GM12878 (cell line): ENCODE measurements around the gene PDPK1. TPM values are rescaled to one million over a fixed set of nuclear protein-coding genes. Genes with fewer than 3 reads are reported as not detected.

Experiments
- ATAC-seq: fragments of 200-7000 bp; cut with Tn5 transposase; 3 replicates; pipeline ENCODE4 v1.9.1; 2020; ENCODE audit warnings: mild to moderate bottlenecking, moderate library complexity
- BruUV-seq: library from RNA; stranded (reverse); fragments of 400-500 nt; replicated peaks from 2 replicates; lab custom pipeline; 2021; lab: Mats Ljungman, UMichigan
- CTCF ChIA-PET: fragments of 300-600 bp; sonication (Branson Sonifier 250); formaldehyde crosslinking; extraction: SDS; loops from one replicate; lab custom pipeline; 2021; ENCODE audit warnings: inconsistent platforms; lab: Yijun Ruan, JAX
- POLR2A ChIA-PET: fragments of 350-600 bp; formaldehyde crosslinking; extraction: SDS; loops from one replicate; lab custom pipeline; 2021; ENCODE audit warnings: inconsistent platforms; lab: Charles Lee
- RAD21 ChIA-PET: fragments of 300-600 bp; sonication (Branson Sonifier 250); formaldehyde crosslinking; loops from one replicate; lab custom pipeline; 2023; ENCODE audit warnings: antibody characterized with exemption; ENCODE audit not compliant: unreplicated experiment; lab: Charles Lee
- SMC1A ChIA-PET: fragments of 300-600 bp; sonication (Branson Sonifier 250); formaldehyde crosslinking; loops from one replicate; lab custom pipeline; 2023; ENCODE audit not compliant: unreplicated experiment, uncharacterized antibody; lab: Charles Lee
- DNase-seq: peaks from one replicate; pipeline ENCODE4 v3.0.0-alpha.2; 2011; ENCODE audit warnings: low read depth, low spot score
- FAIRE-seq: peaks from 3 replicates; lab custom pipeline; 2011; peaks lifted over from hg19 to GRCh38; lab: Jason Lieb, UNC
- H2AFZ ChIP-seq: 2 replicates; pipeline ENCODE4 v1.6.0; 2011; ENCODE audit warnings: low read depth, low read length, control low read depth; ENCODE audit not compliant: control insufficient read depth
- H3K27ac ChIP-seq: 2 replicates; pipeline ENCODE4 v1.5.1; 2011; ENCODE audit warnings: control low read depth; ENCODE audit not compliant: control insufficient read depth, insufficient read depth
- H3K27me3 ChIP-seq, 2 experiments: replicated peaks in 1 of 2; 2 replicates each; pipeline versions ENCODE4 v1.6.0 to v1.6.1; 2011; ENCODE audit warnings: low read length in 1 of 2; ENCODE audit not compliant: control insufficient read depth in 2 of 2, insufficient read depth in 2 of 2
- H3K36me3 ChIP-seq, 2 experiments: 2 replicates each; pipeline ENCODE4 v1.5.1; 2011; ENCODE audit warnings: low read length in 1 of 2; ENCODE audit not compliant: control insufficient read depth in 2 of 2, insufficient read depth in 2 of 2
- H3K4me1 ChIP-seq: 2 replicates; pipeline ENCODE4 v1.6.1; 2011; ENCODE audit warnings: mild to moderate bottlenecking, low read length, moderate library complexity, mixed read lengths; ENCODE audit not compliant: control insufficient read depth, insufficient read depth
- H3K4me2 ChIP-seq: 2 replicates; pipeline ENCODE4 v1.6.0; 2011; ENCODE audit warnings: control low read depth; ENCODE audit not compliant: control insufficient read depth, insufficient read depth
- H3K4me3 ChIP-seq: fragments of 200-600 bp; sonication (generic); 2 replicates; pipeline ENCODE4 v1.5.1; 2016
- H3K79me2 ChIP-seq: 2 replicates; pipeline ENCODE4 v1.6.0; 2011; ENCODE audit warnings: low read length; ENCODE audit not compliant: control insufficient read depth, insufficient read depth
- H3K9ac ChIP-seq: 2 replicates; pipeline ENCODE4 v1.8.0; 2011; ENCODE audit warnings: low read length, control low read depth, mixed read lengths; ENCODE audit not compliant: control insufficient read depth, insufficient read depth
- H3K9me3 ChIP-seq: replicated peaks from 3 replicates; pipeline ENCODE4 v1.5.1; 2011; ENCODE audit warnings: mild to moderate bottlenecking, low read length; ENCODE audit not compliant: control insufficient read depth, insufficient read depth
- H4K20me1 ChIP-seq: 2 replicates; pipeline ENCODE4 v1.6.0; 2011; ENCODE audit not compliant: control insufficient read depth, insufficient read depth
- CHD2 ChIP-seq: IDR thresholded peaks from 2 replicates; pipeline ENCODE4 v1.6.1; 2011; ENCODE audit warnings: low read depth, low read length, improper control_type of control experiment, borderline replicate concordance
- EGR1 ChIP-seq, 2 experiments: IDR thresholded peaks; 1 replicate in 1 of 2; 2 replicates in 1 of 2; pipeline ENCODE4 v1.6.1; 2011 to 2012; ENCODE audit warnings: low read depth in 2 of 2, low read length in 2 of 2, borderline replicate concordance in 1 of 2, mild to moderate bottlenecking in 1 of 2, moderate library complexity in 1 of 2
- EP300 ChIP-seq, 2 experiments: fragments of 150-350 bp in 1 of 2; IDR thresholded peaks; 2 replicates each; pipeline ENCODE4 v1.6.1; 2011 to 2012; ENCODE audit warnings: low read depth in 2 of 2, low read length in 2 of 2, borderline replicate concordance in 1 of 2, improper control_type of control experiment in 1 of 2, inconsistent platforms in 1 of 2; ENCODE audit not compliant: control insufficient read depth in 1 of 2
- ETV6 ChIP-seq, 2 experiments: fragments of 450-650 bp in 1 of 2; IDR thresholded peaks in 1 of 2; conservative IDR thresholded peaks in 1 of 2; 2 replicates each; pipeline ENCODE4 v1.6.1; 2014; ENCODE audit warnings: antibody characterized with exemption in 1 of 2, borderline replicate concordance in 1 of 2, low read depth in 1 of 2, mild to moderate bottlenecking in 1 of 2, moderate library complexity in 1 of 2
- MEF2B ChIP-seq: fragments of 450-650 bp; IDR thresholded peaks from 2 replicates; pipeline ENCODE4 v1.6.1; 2018; ENCODE audit warnings: mild to moderate bottlenecking, moderate library complexity; ENCODE audit not compliant: partially characterized antibody, poor library complexity, severe bottlenecking
- NFXL1 ChIP-seq: fragments of 450-650 bp; IDR thresholded peaks from 2 replicates; pipeline ENCODE4 v1.6.1; 2017; ENCODE audit warnings: antibody characterized with exemption, mild to moderate bottlenecking, borderline replicate concordance
- PKNOX1 ChIP-seq: fragments of 450-650 bp; IDR thresholded peaks from 2 replicates; pipeline ENCODE4 v1.6.1; 2016; ENCODE audit warnings: mild to moderate bottlenecking
- POLR2AphosphoS5 ChIP-seq: IDR thresholded peaks from 2 replicates; pipeline ENCODE4 v1.6.1; 2011; ENCODE audit warnings: mild to moderate bottlenecking, low read length, inconsistent platforms
- RAD51 ChIP-seq: fragments of 450-650 bp; IDR thresholded peaks from 2 replicates; pipeline ENCODE4 v1.6.1; 2016; ENCODE audit warnings: moderate library complexity, mild to moderate bottlenecking, inconsistent platforms
- SIX5 ChIP-seq: IDR thresholded peaks from 2 replicates; pipeline ENCODE4 v1.6.1; 2011; ENCODE audit warnings: mild to moderate bottlenecking, low read depth, low read length, moderate library complexity; ENCODE audit not compliant: severe bottlenecking
- SKIL ChIP-seq: fragments of 450-650 bp; IDR thresholded peaks from 2 replicates; pipeline ENCODE4 v1.6.1; 2017; ENCODE audit warnings: mild to moderate bottlenecking, low read depth, inconsistent platforms; ENCODE audit not compliant: poor library complexity, severe bottlenecking
- SMAD5 ChIP-seq: IDR thresholded peaks from 2 replicates; pipeline ENCODE4 v1.6.1; 2016; ENCODE audit warnings: antibody characterized with exemption, low read depth
- SMC3 ChIP-seq: IDR thresholded peaks from 2 replicates; pipeline ENCODE4 v1.6.1; 2011; ENCODE audit warnings: low read length, improper control_type of control experiment, borderline replicate concordance
- SP1 ChIP-seq: IDR thresholded peaks from one replicate; pipeline ENCODE4 v1.6.1; 2011; ENCODE audit warnings: low read depth, low read length
- ZNF592 ChIP-seq: fragments of 450-650 bp; IDR thresholded peaks from 2 replicates; pipeline ENCODE4 v1.6.1; 2017; ENCODE audit warnings: mild to moderate bottlenecking, moderate library complexity
- WGBS: methylation state at CpG from one replicate; pipeline ENCODE4 v1.1.6; 2016; ENCODE audit warnings: low lambda C conversion rate; ENCODE audit not compliant: insufficient replicate concordance, insufficient coverage; ENCODE audit errors: missing lambda C conversion rate; 5-methylcytosine and 5-hydroxymethylcytosine counted together
- in situ Hi-C: fragments of 300-500 bp; cut with MboI; formaldehyde crosslinking; loops from 9 replicates; pipeline ENCODE4 v1.14.3; 2018; ENCODE audit warnings: mixed read lengths
- intact Hi-C: fragments of 100-400 bp; cut with micrococcal nuclease; formaldehyde crosslinking; loops from one replicate; pipeline ENCODE4 v1.14.2; 2022; ENCODE audit not compliant: unreplicated experiment
- polyA plus RNA-seq, 11 experiments: library from polyadenylated mRNA; depleted of rRNA in 4 of 11; unstranded in 6 of 11; stranded (reverse) in 5 of 11; fragments of >200 nt; fragmentation: Nextera tagmentation in 4 of 11; fragmentation: Illumina TruSeq in 1 of 11; extraction: Ambion mirVana in 4 of 11; extraction: Trizol in 1 of 11; gene quantifications; 1 replicate in 1 of 11; 2 replicates in 10 of 11; pipeline versions ENCODE4 v1.2.1 to v1.2.3, GENCODE V29; 2011 to 2016; ENCODE audit warnings: inconsistent platforms in 2 of 11, missing spikeins in 2 of 11, low read depth in 1 of 11
- total RNA-seq, 4 experiments: library from RNA; depleted of rRNA in 3 of 4; stranded (reverse); fragments of >200 nt in 3 of 4; fragmentation: Illumina TruSeq in 1 of 4; extraction: Trizol in 1 of 4; gene quantifications; 2 replicates each; pipeline versions ENCODE4 v1.2.1 to v1.2.3, GENCODE V29; 2013 to 2021

Gene PDPK1
- total and polyA plus RNA-seq, 10 of the 15 experiments (the other 5 are each of a cell fraction or from before 2014, with no cell fraction given) = 3.9 to 41.3 (median 25.5) TPM

GRCh38 chr16:2511996-2512734 is 25.7 kb upstream of the PDPK1 start:
- Histone ChIP-seq H3K4me2 (no peak overlapping the region), H3K79me2 (peaks cover 34% of the 10 kb centered on the region), H3K27me3 (no peaks in the 10 kb centered on the region), H3K4me1 (peaks cover 41% of the 10 kb centered on the region), H3K9ac (no peak overlapping the region), H3K27ac (no peak overlapping the region), H2AFZ (no peak overlapping the region), H3K36me3 (peaks cover 2 to 6% of the 10 kb centered on the region in 2 experiments; a peak in 3 of 4 replicates), H3K4me3 (no peak overlapping the region), H3K9me3 (no peaks in the 10 kb centered on the region), H4K20me1 (peaks cover 6% of the 10 kb centered on the region; the same call in 1 of the 2 replicates)
- ATAC-seq (no peak), FAIRE-seq (no peak), DNase-seq (no peak)
- in situ Hi-C loops (no loop called here), intact Hi-C loops (no loop called here)
- no TSS peak for BruUV-seq
- RAD21 ChIA-PET = interaction anchor here (1.0 to 1.3 kb wide), 2 partner anchors 42 to 241 kb away, joined by 3 to 4 read pairs; partner anchors contain the start of gene SRRM2
- CTCF ChIA-PET = interaction anchor here (0.6 to 1.6 kb wide), 2 partner anchors 27 to 372 kb away, joined by 3 to 4 read pairs; no protein-coding TSS in a partner anchor
- POLR2A ChIA-PET = no interaction called here
- SMC1A ChIA-PET = interaction anchor here (0.8 to 1.3 kb wide), 2 partner anchors 10 to 26 kb away, joined by 3 to 5 read pairs; partner anchors contain the start of gene PDPK1
- 93% methylated on average over 17 of the region's 17 CpGs for WGBS
- no peak for TF ChIP-seq SMAD5
- no peak for TF ChIP-seq ZNF592
- TF ChIP-seq RAD51 = no peak
- TF ChIP-seq EGR1 (IDR thresholded peaks at IDR 0.05; ENCODE audit: borderline replicate concordance in 1 of 2, low read depth in 2 of 2, low read length in 2 of 2) = no peak
- no peak for TF ChIP-seq MEF2B
- TF ChIP-seq CHD2 = no peak
- no peak for TF ChIP-seq EP300 (IDR thresholded peaks at IDR 0.05; ENCODE audit: borderline replicate concordance in 1 of 2, control insufficient read depth in 1 of 2, low read depth in 2 of 2, low read length in 2 of 2)
- TF ChIP-seq SP1 = no peak
- no peak for TF ChIP-seq SIX5
- TF ChIP-seq PKNOX1 = no peak
- no peak for TF ChIP-seq SMC3
- no peak for TF ChIP-seq NFXL1
- TF ChIP-seq POLR2AphosphoS5 = no peak
- no peak for TF ChIP-seq ETV6 (conservative IDR thresholded peaks at IDR 0.05 in 1 of 2, IDR thresholded peaks at IDR 0.05 in 1 of 2; ENCODE audit: borderline replicate concordance in 1 of 2, low read depth in 1 of 2)
- no peak for TF ChIP-seq SKIL
